Activated CD4-positive, CD25-positive, alpha-beta regulatory T cell treated with anti-CD3 and anti-CD28 coated beads, Interleukin-2, amount 50 U/mL, for 72 hours (primary cell): Measurements from ENCODE around the gene MAML2.

Experiments
- DNase-seq: peaks from one replicate; pipeline ENCODE4 v3.0.0; 2021

MAML2 gene

GRCh38 chr11:95993438-95994298 lies 349.3 kb downstream of the MAML2 start:
- DNase-seq, result no peak

- no peak for DNase-seq
Measured at GRCh38 chr11:95991545-95991944, 351.4 kb downstream of the MAML2 start.

GRCh38 chr11:95991101-95991500 lies 351.9 kb downstream of the MAML2 start:
- DNase-seq, result no peak

- DNase-seq, result no peak
Measured at GRCh38 chr11:95989780-95990179, 353.2 kb downstream of the MAML2 start.

GRCh38 chr11:95989076-95989605 lies 353.9 kb downstream of the MAML2 start:
- DNase-seq, result no peak

- DNase-seq, result no peak
Measured at GRCh38 chr11:95985174-95985808, 357.7 kb downstream of the MAML2 start.

- DNase-seq, result no peak
Measured at GRCh38 chr11:95984072-95984471, 358.9 kb downstream of the MAML2 start.

- no peak for DNase-seq
Measured at GRCh38 chr11:95977534-95978174, 365.3 kb downstream of the MAML2 start.

GRCh38 chr11:95976550-95976949 lies 366.4 kb downstream of the MAML2 start:
- no peak for DNase-seq

GRCh38 chr11:95975343-95975742 lies 367.7 kb downstream of the MAML2 start:
- DNase-seq, result no peak

GRCh38 chr11:95972060-95972459 lies 370.9 kb downstream of the MAML2 start:
- DNase-seq, result no peak

GRCh38 chr11:95968585-95968984 lies 374.4 kb downstream of the MAML2 start:
- no peak for DNase-seq

GRCh38 chr11:95964281-95964680 lies 378.7 kb downstream of the MAML2 start:
- DNase-seq, result no peak

GRCh38 chr11:95961758-95962157 lies 381.2 kb downstream of the MAML2 start:
- no peak for DNase-seq

- no peak for DNase-seq
Measured at GRCh38 chr11:95950905-95951304, 392.1 kb downstream of the MAML2 start.

GRCh38 chr11:95948637-95949036 lies 394.4 kb downstream of the MAML2 start:
- DNase-seq, result no peak

- no peak for DNase-seq
Measured at GRCh38 chr11:95944623-95945022, 398.4 kb downstream of the MAML2 start.

- DNase-seq, result no peak
Measured at GRCh38 chr11:95943546-95943945, 399.4 kb downstream of the MAML2 start.

GRCh38 chr11:95939091-95939490 lies 403.9 kb downstream of the MAML2 start:
- DNase-seq, result no peak

GRCh38 chr11:95937358-95937757 lies 405.6 kb downstream of the MAML2 start:
- DNase-seq, result no peak

- DNase-seq, result no peak
Measured at GRCh38 chr11:95933594-95933993, 409.4 kb downstream of the MAML2 start.

GRCh38 chr11:95931916-95932315 lies 411.1 kb downstream of the MAML2 start:
- no peak for DNase-seq

- DNase-seq, result no peak
Measured at GRCh38 chr11:95930948-95931347, 412.0 kb downstream of the MAML2 start.

GRCh38 chr11:95926726-95927125 lies 416.3 kb downstream of the MAML2 start:
- no peak for DNase-seq
